Measurements from ENCODE around the gene CCDC47. TPM values are rescaled to one million over a fixed set of nuclear protein-coding genes. Genes with fewer than 3 reads are reported as not detected.

CCDC47 gene
- polyA plus RNA-seq, 3 donors, result 15.2 to 56.4 (median 43.0) TPM

- Mint-ChIP-seq H3K4me3 (peak overlapping the region; percentile 86 to 97), H3K27me3 (ENCODE audit: low read depth in 3 of 3) (no peaks in the 10 kb centered on the region), H3K9me3 (peaks cover 0 to 2% (median 0%) of the 10 kb centered on the region in 7 donors), H3K36me3 (peaks cover 36 to 50% of the 10 kb centered on the region in 2 donors), H3K4me1 (peaks cover 55% of the 10 kb centered on the region), H3K27ac (peak overlapping the region; percentile 97 to 99 (median 98))
- no peak for TF ChIP-seq CTCF (IDR thresholded peaks at IDR 0.05)
- DNase-seq, result peak; percentile 82 to 84 (median 83)
- Histone ChIP-seq H3K4me1 (ENCODE audit: control insufficient read depth in 1 of 2, insufficient read depth in 2 of 2, low read length in 2 of 2) (peaks cover 48 to 60% of the 10 kb centered on the region in 2 donors), H3K36me3 (replicated peaks in 1 of 2; ENCODE audit: control insufficient read depth in 1 of 2, insufficient read depth in 2 of 2, low read length in 2 of 2) (peaks cover 24 to 51% of the 10 kb centered on the region in 2 donors), H2AFZ (ENCODE audit: insufficient read depth, low read depth, low read length, poor library complexity, severe bottlenecking) (peak overlapping the region; percentile 71), H3K79me2 (ENCODE audit: insufficient read depth, low read length) (peaks cover 53% of the 10 kb centered on the region), H3K27ac (ENCODE audit: low read depth in 1 of 2, low read length in 2 of 2) (peak overlapping the region; percentile 88 to 95), H3K9ac (ENCODE audit: insufficient read depth, low read length, poor library complexity, severe bottlenecking) (peak overlapping the region; percentile 91), H4K20me1 (ENCODE audit: insufficient read depth, low read length) (peaks cover 71% of the 10 kb centered on the region), H3K27me3 (ENCODE audit: control insufficient read depth in 2 of 2, insufficient read depth in 2 of 2, low read length in 2 of 2) (no peaks in the 10 kb centered on the region), H3K4me3 (replicated peaks in 1 of 3; ENCODE audit: low read depth in 2 of 3, low read length in 3 of 3) (peak overlapping the region; percentile 50 to 100 (median 67)), H3K4me2 (replicated peaks; ENCODE audit: extremely low read depth, low read length, poor library complexity, severe bottlenecking) (peak overlapping the region; percentile 100), H3K9me3 (replicated peaks in 1 of 2; ENCODE audit: control insufficient read depth in 1 of 2, insufficient read depth in 1 of 2, low read length in 2 of 2) (no peaks in the 10 kb centered on the region)
- intact Hi-C loops (cut with micrococcal nuclease), result loop anchor here in 1 of 2 donors (5.0 kb wide), 1 partner anchor 140 kb away; the partner anchor contains the start of gene SMARCD2
- 8% methylated on average over 3 of the region's 19 CpGs for WGBS (ENCODE audit: insufficient coverage)
Measured at GRCh38 chr17:63701868-63702720, 71.3 kb downstream of the CCDC47 start.

GRCh38 chr17:63701456-63701820 is 72.0 kb downstream of the CCDC47 start:
- H3K4me1 ChIP-seq (ENCODE audit: control insufficient read depth in 1 of 2, insufficient read depth in 2 of 2, low read length in 2 of 2), result peaks cover 54 to 66% of the 10 kb centered on the region in 2 donors
- H3K9ac ChIP-seq (ENCODE audit: insufficient read depth, low read length, poor library complexity, severe bottlenecking), result peak overlapping the region; percentile 91
- H3K4me3 Mint-ChIP-seq, result peak overlapping the region; percentile 86 to 97
- intact Hi-C loops (cut with micrococcal nuclease), result loop anchor here in 1 of 2 donors (5.0 kb wide), 1 partner anchor 141 kb away; the partner anchor contains the start of gene SMARCD2
- H3K4me3 ChIP-seq (replicated peaks in 1 of 3; ENCODE audit: low read depth in 2 of 3, low read length in 3 of 3), result peak overlapping the region; percentile 36 to 100 (median 50)
- peaks cover 30 to 51% of the 10 kb centered on the region in 2 donors for H3K36me3 ChIP-seq (replicated peaks in 1 of 2; ENCODE audit: control insufficient read depth in 1 of 2, insufficient read depth in 2 of 2, low read length in 2 of 2)
- peaks cover 60% of the 10 kb centered on the region for H3K4me1 Mint-ChIP-seq
- WGBS (ENCODE audit: insufficient coverage), result 17% methylated on average over 5 of the region's 10 CpGs
- H3K27ac ChIP-seq (ENCODE audit: low read depth in 1 of 2, low read length in 2 of 2), result peak overlapping the region; percentile 88 to 95
- H3K27ac Mint-ChIP-seq, result peak overlapping the region; percentile 97 to 99 (median 98)
- no peaks in the 10 kb centered on the region for H3K9me3 ChIP-seq (replicated peaks in 1 of 2; ENCODE audit: control insufficient read depth in 1 of 2, insufficient read depth in 1 of 2, low read length in 2 of 2)
- peaks cover 75% of the 10 kb centered on the region for H4K20me1 ChIP-seq (ENCODE audit: insufficient read depth, low read length)
- peaks cover 58% of the 10 kb centered on the region for H3K79me2 ChIP-seq (ENCODE audit: insufficient read depth, low read length)
- H3K4me2 ChIP-seq (replicated peaks; ENCODE audit: extremely low read depth, low read length, poor library complexity, severe bottlenecking), result peak overlapping the region; percentile 100
- no peaks in the 10 kb centered on the region for H3K27me3 Mint-ChIP-seq (ENCODE audit: low read depth in 3 of 3)
- TF ChIP-seq CTCF (IDR thresholded peaks at IDR 0.05), result no peak
- peak overlapping the region; percentile 70 for H2AFZ ChIP-seq (ENCODE audit: insufficient read depth, low read depth, low read length, poor library complexity, severe bottlenecking)
- peaks cover 42 to 56% of the 10 kb centered on the region in 2 donors for H3K36me3 Mint-ChIP-seq
- no peaks in the 10 kb centered on the region for H3K27me3 ChIP-seq (ENCODE audit: control insufficient read depth in 2 of 2, insufficient read depth in 2 of 2, low read length in 2 of 2)
- peak; percentile 64 to 71 (median 71) for DNase-seq
- peaks cover 0 to 2% (median 0%) of the 10 kb centered on the region in 7 donors for H3K9me3 Mint-ChIP-seq
